ENCODE results near the gene BAHD1.

DNA sequence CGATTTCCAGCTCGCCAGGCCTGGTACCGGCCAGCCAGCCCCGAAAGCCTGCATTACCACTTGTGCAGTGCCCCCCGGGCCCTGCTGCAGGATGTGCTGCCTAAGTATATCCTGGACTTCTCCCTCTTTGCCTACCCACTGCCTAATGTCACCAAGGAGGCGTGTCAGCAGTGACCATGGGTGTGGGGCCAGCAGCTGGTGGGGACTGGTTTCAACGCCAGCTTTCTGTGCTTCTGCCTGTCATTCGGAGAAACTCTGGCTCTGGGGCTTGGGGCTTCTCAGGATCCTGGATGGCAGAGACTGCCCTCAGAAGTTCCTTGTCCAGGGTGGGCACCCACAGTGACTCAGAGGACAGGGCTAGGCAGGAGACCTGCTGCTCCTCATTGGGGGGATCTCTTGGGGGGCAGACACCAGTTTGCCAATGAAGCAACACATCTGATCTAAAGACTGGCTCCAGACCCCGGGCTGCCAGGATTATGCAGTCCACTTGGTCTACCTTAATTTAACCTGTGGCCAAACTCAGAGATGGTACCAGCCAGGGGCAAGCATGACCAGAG lies 31.5 kb downstream of the BAHD1 start:
- TF ChIP-seq CTCF (IDR thresholded peaks at IDR 0.05) (no peak), POLR2A (IDR thresholded peaks at IDR 0.05) (no peak)
